Uterus (tissue), 4 donors: ENCODE results near the gene ODR4. TPM values are rescaled to one million over a fixed set of nuclear protein-coding genes. Genes with fewer than 3 reads are reported as not detected.
"Not testable (repeated sequence)": the region's sequence is repeated elsewhere in the genome, so short reads cannot be mapped to it uniquely, and the experiment has no call there.

Experiments
- DNase-seq, 2 donors: peaks; one replicate each; pipeline ENCODE4 v3.0.0-alpha.2; 2019 to 2020
- H3K27ac ChIP-seq, 2 donors: fragments of 200-600 bp; sonication (generic); 1 replicate in 1 of 2; 2 replicates in 1 of 2; pipeline ENCODE4 v1.5.1; 2016 to 2018
- H3K27me3 ChIP-seq, 2 donors: fragments of 200-600 bp; sonication (generic); one replicate each; pipeline ENCODE4 v1.5.1; 2018 to 2019; ENCODE audit warnings: control low read depth in 1 of 2
- H3K36me3 ChIP-seq, 2 donors: fragments of 200-600 bp; sonication (generic); one replicate each; pipeline ENCODE4 v1.5.1; 2019; ENCODE audit warnings: control low read depth in 1 of 2
- H3K4me1 ChIP-seq, 2 donors: fragments of 200-600 bp; sonication (generic); one replicate each; pipeline ENCODE4 v1.5.1; 2018 to 2019; ENCODE audit warnings: control low read depth in 1 of 2
- H3K4me3 ChIP-seq, 2 donors: fragments of 200-600 bp; sonication (generic); 1 replicate in 1 of 2; 2 replicates in 1 of 2; pipeline ENCODE4 v1.5.1; 2018 to 2019; ENCODE audit warnings: mild to moderate bottlenecking in 1 of 2
- H3K9me3 ChIP-seq, 2 donors: fragments of 200-600 bp; sonication (generic); one replicate each; pipeline ENCODE4 v1.5.1; 2019; ENCODE audit warnings: control low read depth in 1 of 2
- CTCF ChIP-seq, 4 experiments: fragments of 200-600 bp in 2 of 4; fragments of 450-650 bp in 2 of 4; sonication (generic) in 2 of 4; IDR thresholded peaks; one replicate each; pipeline ENCODE4 v1.5.1; 2016 to 2019; ENCODE audit warnings: antibody characterized with exemption in 4 of 4, mild to moderate bottlenecking in 2 of 4, moderate library complexity in 1 of 4
- POLR2A ChIP-seq, 2 donors: fragments of 450-650 bp; IDR thresholded peaks; one replicate each; pipeline ENCODE4 v1.6.1; 2016; ENCODE audit warnings: antibody characterized with exemption in 2 of 2, mild to moderate bottlenecking in 1 of 2, moderate library complexity in 1 of 2
- intact Hi-C: fragments of 100-400 bp; cut with DNase I; formaldehyde crosslinking; loops from one replicate; pipeline ENCODE4 v1.15.1; 2023; ENCODE audit warnings: low total_unique reads
- total RNA-seq, 4 donors: library from RNA; depleted of rRNA in 3 of 4; stranded (reverse); fragments of >200 nt in 3 of 4; gene quantifications; one replicate each; pipeline versions ENCODE4 v1.1.0 to v1.2.4, GENCODE V29; 2014 to 2023
- donor health status: DM: yes; HTN: yes; CAD: no.

Gene ODR4
- total RNA-seq, 4 donors from 2014 or later = 4.6 to 39.4 (median 17.7) TPM

GRCh38 chr1:186340772-186341171 is 34.9 kb upstream of the ODR4 start:
- no peaks in the 10 kb centered on the region for H3K27me3 ChIP-seq
- no peak overlapping the region for H3K4me3 ChIP-seq
- DNase-seq = no peak
- no peaks in the 10 kb centered on the region for H3K4me1 ChIP-seq
- TF ChIP-seq CTCF (IDR thresholded peaks at IDR 0.05) (no peak), POLR2A (IDR thresholded peaks at IDR 0.05) (no peak)
- intact Hi-C loops = no loop called here
- no peak overlapping the region for H3K27ac ChIP-seq
- H3K36me3 ChIP-seq = peaks cover 0 to 6% of the 10 kb centered on the region in 2 donors
- no peaks in the 10 kb centered on the region for H3K9me3 ChIP-seq

- H3K27me3 ChIP-seq, H3K9me3 ChIP-seq, intact Hi-C loops, DNase-seq, H3K27ac ChIP-seq, H3K36me3 ChIP-seq, H3K4me3 ChIP-seq, H3K4me1 ChIP-seq: not testable (repeated sequence)
These were observed 27.6 kb upstream of the ODR4 start for GRCh38 chr1:186347837-186348691.

- peak overlapping the region; percentile 90 to 93 for H3K4me3 ChIP-seq
- H3K4me1 ChIP-seq = peaks cover 0 to 6% of the 10 kb centered on the region in 2 donors
- peak overlapping the region; percentile 97 to 98 for H3K27ac ChIP-seq
- no peaks in the 10 kb centered on the region for H3K27me3 ChIP-seq
- DNase-seq = no peak
- no peaks in the 10 kb centered on the region for H3K36me3 ChIP-seq
- TF ChIP-seq POLR2A (IDR thresholded peaks at IDR 0.05) (no peak), CTCF (IDR thresholded peaks at IDR 0.05) (no peak)
- no peaks in the 10 kb centered on the region for H3K9me3 ChIP-seq
- intact Hi-C loops = no loop called here
These were observed 1.1 kb upstream of the ODR4 start for GRCh38 chr1:186374303-186375151.

DNA sequence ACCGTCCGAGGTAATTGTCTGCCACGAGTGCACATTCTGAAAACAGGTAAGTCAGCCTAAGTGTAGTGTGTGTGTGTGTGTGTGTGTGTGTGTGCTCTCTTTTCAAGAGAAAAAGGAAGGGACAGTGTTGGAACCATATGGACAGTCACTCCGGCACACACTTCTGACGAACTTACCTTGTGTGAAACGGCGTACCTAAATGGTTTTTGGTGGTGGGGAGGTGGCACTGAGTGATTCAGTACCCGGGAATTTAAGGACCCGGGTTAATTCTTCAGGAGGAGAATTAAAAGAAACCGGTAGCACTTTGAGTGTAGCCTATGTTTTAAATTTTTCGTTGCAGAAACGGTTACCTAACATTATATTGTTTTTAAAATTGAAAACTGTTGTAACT is 286 bp downstream of the ODR4 start:
- peak overlapping the region; percentile 90 to 93 for H3K4me3 ChIP-seq
- peaks cover 0 to 6% of the 10 kb centered on the region in 2 donors for H3K4me1 ChIP-seq
- peak overlapping the region; percentile 97 to 98 for H3K27ac ChIP-seq
- H3K9me3 ChIP-seq = no peaks in the 10 kb centered on the region
- no peak for TF ChIP-seq POLR2A (IDR thresholded peaks at IDR 0.05)
- TF ChIP-seq CTCF (IDR thresholded peaks at IDR 0.05) = no peak
- no peaks in the 10 kb centered on the region for H3K36me3 ChIP-seq
- DNase-seq = no peak
- no peaks in the 10 kb centered on the region for H3K27me3 ChIP-seq
- intact Hi-C loops = no loop called here

- TF ChIP-seq CTCF (IDR thresholded peaks at IDR 0.05) (no peak), POLR2A (IDR thresholded peaks at IDR 0.05) (no peak)
- Histone ChIP-seq H3K27ac (no peak overlapping the region), H3K27me3 (no peaks in the 10 kb centered on the region), H3K4me1 (no peaks in the 10 kb centered on the region), H3K4me3 (no peak overlapping the region), H3K36me3 (peaks cover 0 to 2% of the 10 kb centered on the region in 2 donors), H3K9me3 (no peaks in the 10 kb centered on the region)
- intact Hi-C loops = no loop called here
- DNase-seq = no peak
These were observed 11.2 kb downstream of the ODR4 start for GRCh38 chr1:186386725-186387383.
